Smooth muscle cell (in vitro differentiated cells): ENCODE data around the gene ERCC4. TPM values are rescaled to one million over a fixed set of nuclear protein-coding genes. Genes with fewer than 3 reads are reported as not detected.

Experiments
- DNase-seq: peaks from one replicate; lab custom pipeline; 2025; ENCODE audit not compliant: unreplicated experiment; lab: John Stamatoyannopoulos, UW
- H2AFZ ChIP-seq: fragments of 200-600 bp; sonication (generic); 2 replicates; pipeline ENCODE4 v1.6.0; 2016; ENCODE audit warnings: antibody characterized with exemption, low read depth, mild to moderate bottlenecking
- H3F3A ChIP-seq: fragments of 200-600 bp; sonication (generic); 2 replicates; pipeline ENCODE4 v1.6.0; 2017; ENCODE audit warnings: antibody characterized with exemption, low read depth
- H3K27ac ChIP-seq: fragments of 200-600 bp; sonication (generic); 2 replicates; pipeline ENCODE4 v1.5.1; 2016; ENCODE audit warnings: low read depth, mild to moderate bottlenecking
- H3K27me3 ChIP-seq: fragments of 200-600 bp; sonication (generic); 2 replicates; pipeline ENCODE4 v1.6.1; 2016; ENCODE audit warnings: low read depth, mild to moderate bottlenecking
- H3K36me3 ChIP-seq: fragments of 200-600 bp; sonication (generic); 2 replicates; pipeline ENCODE4 v1.5.1; 2016; ENCODE audit warnings: low read depth
- H3K4me1 ChIP-seq: fragments of 200-600 bp; sonication (generic); 2 replicates; pipeline ENCODE4 v1.5.1; 2016; ENCODE audit warnings: low read depth
- H3K4me2 ChIP-seq: fragments of 200-600 bp; sonication (generic); 2 replicates; pipeline ENCODE4 v1.6.0; 2016; ENCODE audit warnings: mild to moderate bottlenecking
- H3K4me3 ChIP-seq: fragments of 200-600 bp; sonication (generic); 2 replicates; pipeline ENCODE4 v1.5.1; 2016; ENCODE audit warnings: mild to moderate bottlenecking
- H3K79me2 ChIP-seq: fragments of 200-600 bp; sonication (generic); 2 replicates; pipeline ENCODE4 v1.6.0; 2016; ENCODE audit warnings: low read depth, mild to moderate bottlenecking
- H3K9ac ChIP-seq: fragments of 200-600 bp; sonication (generic); 2 replicates; pipeline ENCODE4 v1.6.0; 2016; ENCODE audit warnings: low read depth
- H3K9me3 ChIP-seq: fragments of 200-600 bp; sonication (generic); replicated peaks from 2 replicates; pipeline ENCODE4 v1.5.1; 2016; ENCODE audit warnings: low read depth
- H4K20me1 ChIP-seq: fragments of 200-600 bp; sonication (generic); 2 replicates; pipeline ENCODE4 v1.6.0; 2016; ENCODE audit warnings: low read depth
- CTCF ChIP-seq: fragments of 200-600 bp; sonication (generic); IDR thresholded peaks from 2 replicates; pipeline ENCODE4 v1.5.1; 2017; ENCODE audit warnings: borderline replicate concordance, mild to moderate bottlenecking, antibody characterized with exemption; ENCODE audit not compliant: insufficient read depth, poor library complexity, severe bottlenecking
- WGBS: methylation state at CpG from one replicate; pipeline ENCODE4 v1.1.7; 2016; ENCODE audit warnings: low lambda C conversion rate; 5-methylcytosine and 5-hydroxymethylcytosine counted together
- polyA plus RNA-seq: library from polyadenylated mRNA; unstranded; fragments of >200 nt; fragmentation: Nextera tagmentation; extraction: Ambion mirVana; gene quantifications from 2 replicates; pipeline ENCODE4 v1.2.1, GENCODE V29; 2016
- total RNA-seq: library from RNA; depleted of rRNA; stranded (reverse); fragments of >200 nt; gene quantifications from 2 replicates; pipeline ENCODE4 v1.2.3, GENCODE V29; 2014

ERCC4 gene
- total and polyA plus RNA-seq, 2 experiments from 2014 or later = 10.3 to 17.4 TPM

GRCh38 chr16:13957197-13958078 lies 37.5 kb downstream of the ERCC4 start:
- no peaks in the 10 kb centered on the region for H4K20me1 ChIP-seq
- H3K4me1 ChIP-seq = peaks cover 26% of the 10 kb centered on the region
- no peaks in the 10 kb centered on the region for H3K27me3 ChIP-seq
- peak; percentile 40 for DNase-seq
- peak overlapping the region; percentile 76 for H2AFZ ChIP-seq
- peak overlapping the region; percentile 97 for H3K9ac ChIP-seq
- no peak for TF ChIP-seq CTCF
- peak overlapping the region; percentile 35 for H3K4me3 ChIP-seq
- no peaks in the 10 kb centered on the region for H3K79me2 ChIP-seq
- H3K9me3 ChIP-seq = no peaks in the 10 kb centered on the region
- peaks cover 12% of the 10 kb centered on the region for H3F3A ChIP-seq
- H3K36me3 ChIP-seq = no peaks in the 10 kb centered on the region
- H3K4me2 ChIP-seq = peak overlapping the region; percentile 85
- peak overlapping the region; percentile 99 for H3K27ac ChIP-seq
- 10% methylated on average over 14 of the region's 14 CpGs for WGBS

GRCh38 chr16:13958474-13958873 lies 38.5 kb downstream of the ERCC4 start:
- no peaks in the 10 kb centered on the region for H4K20me1 ChIP-seq
- H3F3A ChIP-seq = peaks cover 12% of the 10 kb centered on the region
- no peaks in the 10 kb centered on the region for H3K9me3 ChIP-seq
- H3K27ac ChIP-seq = peak overlapping the region; percentile 99
- TF ChIP-seq CTCF = no peak
- no peak overlapping the region for H2AFZ ChIP-seq
- no peaks in the 10 kb centered on the region for H3K79me2 ChIP-seq
- H3K27me3 ChIP-seq = no peaks in the 10 kb centered on the region
- H3K4me3 ChIP-seq = no peak overlapping the region
- no peaks in the 10 kb centered on the region for H3K36me3 ChIP-seq
- H3K4me1 ChIP-seq = peaks cover 26% of the 10 kb centered on the region
- DNase-seq = no peak
- 65% methylated on average over 4 of the region's 4 CpGs for WGBS
- H3K4me2 ChIP-seq = peak overlapping the region; percentile 85
- peak overlapping the region; percentile 97 for H3K9ac ChIP-seq

GRCh38 chr16:13959626-13960025 lies 39.7 kb downstream of the ERCC4 start:
- Histone ChIP-seq H3K27me3 (no peaks in the 10 kb centered on the region), H3K9me3 (no peaks in the 10 kb centered on the region), H3F3A (peaks cover 9% of the 10 kb centered on the region), H3K4me2 (no peak overlapping the region), H2AFZ (no peak overlapping the region), H3K27ac (peak overlapping the region; percentile 83), H3K79me2 (no peaks in the 10 kb centered on the region), H4K20me1 (no peaks in the 10 kb centered on the region), H3K4me1 (peaks cover 23% of the 10 kb centered on the region), H3K36me3 (no peaks in the 10 kb centered on the region), H3K9ac (no peak overlapping the region), H3K4me3 (no peak overlapping the region)
- WGBS = 95% methylated on average over 8 of the region's 8 CpGs
- no peak for TF ChIP-seq CTCF
- no peak for DNase-seq
